ENCODE measurements around the gene KPNA3.
A peak's percentile ranks its signal among the peaks of the same experiment; 100 is the strongest.
"Not testable (repeated sequence)": the region's sequence is repeated elsewhere in the genome, so short reads cannot be mapped to it uniquely, and the experiment has no call there.

KPNA3 gene

GRCh38 chr13:49792550-49793324 is at the start of gene KPNA3:
Gene KPNA3, minus strand, starts transcription at chr13:49792682. Its CDS starts 176 bp downstream, at chr13:49792506.
- peak; percentile 94 for DNase-seq (ENCODE audit: low spot score)

- DNase-seq (ENCODE audit: low spot score), result no peak
These were observed 49.5 kb upstream of the KPNA3 start for GRCh38 chr13:49841964-49842363.

GRCh38 chr13:49840675-49841074 is 48.2 kb upstream of the KPNA3 start:
- DNase-seq (ENCODE audit: low spot score), result no peak

- no peak for DNase-seq (ENCODE audit: low spot score)
These were observed 47.8 kb upstream of the KPNA3 start for GRCh38 chr13:49840266-49840665.

- no peak for DNase-seq (ENCODE audit: low spot score)
These were observed 46.5 kb upstream of the KPNA3 start for GRCh38 chr13:49838989-49839388.

- no peak for DNase-seq (ENCODE audit: low spot score)
These were observed 44.0 kb upstream of the KPNA3 start for GRCh38 chr13:49836516-49836915.

GRCh38 chr13:49833402-49833801 is 40.9 kb upstream of the KPNA3 start:
- DNase-seq (ENCODE audit: low spot score), result no peak

- no peak for DNase-seq (ENCODE audit: low spot score)
These were observed 39.0 kb upstream of the KPNA3 start for GRCh38 chr13:49831455-49831854.

GRCh38 chr13:49830721-49831120 is 38.2 kb upstream of the KPNA3 start:
- DNase-seq (ENCODE audit: low spot score), result no peak

GRCh38 chr13:49829715-49830114 is 37.2 kb upstream of the KPNA3 start:
- DNase-seq (ENCODE audit: low spot score), result no peak

GRCh38 chr13:49828453-49828852 is 36.0 kb upstream of the KPNA3 start:
- no peak for DNase-seq (ENCODE audit: low spot score)

- no peak for DNase-seq (ENCODE audit: low spot score)
These were observed 35.4 kb upstream of the KPNA3 start for GRCh38 chr13:49827891-49828290.

- DNase-seq (ENCODE audit: low spot score), result no peak
These were observed 34.9 kb upstream of the KPNA3 start for GRCh38 chr13:49827336-49827735.

- DNase-seq (ENCODE audit: low spot score), result no peak
These were observed 28.9 kb upstream of the KPNA3 start for GRCh38 chr13:49821216-49822009.

- no peak for DNase-seq (ENCODE audit: low spot score)
These were observed 28.2 kb upstream of the KPNA3 start for GRCh38 chr13:49820591-49821215.

GRCh38 chr13:49816047-49816446 is 23.6 kb upstream of the KPNA3 start:
- DNase-seq (ENCODE audit: low spot score), result not testable (repeated sequence)

GRCh38 chr13:49814551-49815270 is 22.2 kb upstream of the KPNA3 start:
- DNase-seq (ENCODE audit: low spot score), result no peak

GRCh38 chr13:49812812-49813211 is 20.3 kb upstream of the KPNA3 start:
- no peak for DNase-seq (ENCODE audit: low spot score)

- DNase-seq (ENCODE audit: low spot score), result no peak
These were observed 19.0 kb upstream of the KPNA3 start for GRCh38 chr13:49811527-49811908.

GRCh38 chr13:49810567-49811526 is 18.4 kb upstream of the KPNA3 start:
- DNase-seq (ENCODE audit: low spot score), result no peak

- no peak for DNase-seq (ENCODE audit: low spot score)
These were observed 15.2 kb upstream of the KPNA3 start for GRCh38 chr13:49807681-49808080.

Data from D341Med (cell line).